Mammary epithelial cell (primary cell): ENCODE measurements around the gene AGTPBP1.

Source experiments
- CTCF ChIP-seq, 2 donors: IDR thresholded peaks in 1 of 2; conservative IDR thresholded peaks in 1 of 2; 2 replicates each; pipeline ENCODE4 v1.5.1; 2011 to 2012; ENCODE audit warnings: inconsistent platforms in 2 of 2, low read length in 2 of 2, mild to moderate bottlenecking in 2 of 2, control low read depth in 1 of 2, low read depth in 1 of 2; ENCODE audit not compliant: insufficient read depth in 1 of 2; ENCODE audit errors: extremely low read depth in 1 of 2
- EZH2 ChIP-seq: IDR thresholded peaks from 2 replicates; pipeline ENCODE4 v1.6.1; 2012; ENCODE audit warnings: low read length, inconsistent platforms, borderline replicate concordance

GRCh38 chr9:85702191-85702590, 39.6 kb downstream of the AGTPBP1 start:
- no peak for TF ChIP-seq CTCF (conservative IDR thresholded peaks at IDR 0.05 in 1 of 2, IDR thresholded peaks at IDR 0.05 in 1 of 2; ENCODE audit: extremely low read depth in 1 of 2, insufficient read depth in 1 of 2, low read depth in 1 of 2, low read length in 2 of 2)
- TF ChIP-seq EZH2: no peak
